ENCODE results near the gene SYT7. TPM values are rescaled to one million over a fixed set of nuclear protein-coding genes. Genes with fewer than 3 reads are reported as not detected.

The SYT7 gene
- total RNA-seq, 1 experiment from 2014 or later = 25.2 TPM

Small RNA genes lying within 50 kb of the gene (microRNA-seq; reads per million reads assigned to microRNA genes)
- gene MIR4488 = not detected

Other genes starting within 250 kb of the SYT7 start
- gene DDB1, start 248.0 kb downstream of the SYT7 start, total RNA-seq (2022) = 172 and 188 TPM in 2 replicates
- gene TKFC, start 247.8 kb downstream of the SYT7 start, total RNA-seq (2022) = 79.7 and 93.7 TPM in 2 replicates
- 28.4 and 28.8 TPM in 2 replicates for gene CYB561A3, start 219.2 kb downstream of the SYT7 start, total RNA-seq (2022)
- 39.9 and 46.5 TPM in 2 replicates for gene TMEM138, start 218.7 kb downstream of the SYT7 start, total RNA-seq (2022)
- gene TMEM216, start 188.5 kb downstream of the SYT7 start, total RNA-seq (2022) = 3.2 and 4.0 TPM in 2 replicates
- 99.9 and 111 TPM in 2 replicates for gene CPSF7, start 151.1 kb downstream of the SYT7 start, total RNA-seq (2022)
- 30.1 and 34.6 TPM in 2 replicates for gene SDHAF2, start 151.0 kb downstream of the SYT7 start, total RNA-seq (2022)
- gene LRRC10B, start 72.3 kb downstream of the SYT7 start, total RNA-seq (2022) = not detected in 2 replicates
- gene DAGLA, start 99.3 kb upstream of the SYT7 start, total RNA-seq (2022) = 1.0 and 1.5 TPM in 2 replicates
- gene MYRF, start 171.6 kb upstream of the SYT7 start, total RNA-seq (2022) = 0.16 TPM in 1 of 2 replicates, not detected in the other
- gene TMEM258, start 211.5 kb upstream of the SYT7 start, total RNA-seq (2022) = 184 and 300 TPM in 2 replicates
- 19.9 and 21.5 TPM in 2 replicates for gene FEN1, start 211.8 kb upstream of the SYT7 start, total RNA-seq (2022)
- 24.2 and 27.5 TPM in 2 replicates for gene FADS1, start 235.9 kb upstream of the SYT7 start, total RNA-seq (2022)
- gene FADS2, start 247.2 kb upstream of the SYT7 start, total RNA-seq (2022) = 7.5 and 20.6 TPM in 2 replicates

All from MCF 10A (cell line).